PFSK-1 (cell line): Measurements from ENCODE around the gene ADCY1.

Experiments used
- SIN3A ChIP-seq: IDR thresholded peaks from 2 replicates; pipeline ENCODE4 v1.6.1; 2012; ENCODE audit warnings: mild to moderate bottlenecking, low read length, moderate library complexity, borderline replicate concordance; ENCODE audit not compliant: insufficient read depth
- TAF1 ChIP-seq: IDR thresholded peaks from 2 replicates; pipeline ENCODE4 v1.6.1; 2012; ENCODE audit warnings: low read length, control low read depth, borderline replicate concordance; ENCODE audit not compliant: insufficient read depth
- TF ChIP-seq, protein P1 (sequence below), 2 experiments: IDR thresholded peaks; 2 replicates each; pipeline versions ENCODE4 v1.6.1 to v1.8.0; 2011 to 2012; ENCODE audit warnings: low read depth in 2 of 2, low read length in 2 of 2, control low read depth in 1 of 2, inconsistent platforms in 1 of 2, mild to moderate bottlenecking in 1 of 2, moderate library complexity in 1 of 2; ENCODE audit not compliant: insufficient read depth in 1 of 2

DNA sequence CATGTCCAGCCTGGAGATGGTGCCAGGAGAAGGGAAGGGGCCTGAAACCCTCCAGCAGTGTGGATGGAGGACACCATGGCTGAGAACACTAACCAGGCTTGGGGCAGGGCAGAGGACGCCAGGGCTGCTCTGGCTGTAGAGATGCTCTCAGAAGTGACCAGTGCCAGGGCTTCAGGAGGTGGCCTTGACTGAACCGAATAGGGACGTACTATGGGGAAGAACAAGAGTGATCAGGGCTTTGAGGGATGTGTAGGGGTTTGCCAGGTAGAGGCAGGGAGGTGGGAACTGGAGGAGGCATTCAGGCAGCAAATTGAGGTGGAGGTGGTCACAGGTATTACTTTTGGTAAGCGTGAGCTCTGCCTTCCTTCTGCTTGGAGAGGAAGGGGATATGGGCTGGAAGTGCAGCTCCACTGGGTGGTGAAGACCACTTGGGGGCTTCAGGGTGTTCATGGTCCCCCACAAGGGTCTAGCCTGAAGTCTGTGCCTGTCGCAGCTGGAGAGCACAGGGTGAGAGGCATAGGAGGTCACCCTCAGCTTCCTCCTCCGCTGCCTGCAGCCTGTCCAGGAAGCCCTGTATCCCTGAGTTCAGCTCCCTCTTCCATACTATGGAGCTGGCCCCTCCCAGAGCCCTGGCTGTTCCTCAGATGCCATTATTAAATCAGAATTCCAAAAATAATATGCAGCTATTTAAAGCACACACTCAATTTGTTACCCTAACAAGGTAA, 27.8 kb downstream of the ADCY1 start:
- TF ChIP-seq, protein P1, sequence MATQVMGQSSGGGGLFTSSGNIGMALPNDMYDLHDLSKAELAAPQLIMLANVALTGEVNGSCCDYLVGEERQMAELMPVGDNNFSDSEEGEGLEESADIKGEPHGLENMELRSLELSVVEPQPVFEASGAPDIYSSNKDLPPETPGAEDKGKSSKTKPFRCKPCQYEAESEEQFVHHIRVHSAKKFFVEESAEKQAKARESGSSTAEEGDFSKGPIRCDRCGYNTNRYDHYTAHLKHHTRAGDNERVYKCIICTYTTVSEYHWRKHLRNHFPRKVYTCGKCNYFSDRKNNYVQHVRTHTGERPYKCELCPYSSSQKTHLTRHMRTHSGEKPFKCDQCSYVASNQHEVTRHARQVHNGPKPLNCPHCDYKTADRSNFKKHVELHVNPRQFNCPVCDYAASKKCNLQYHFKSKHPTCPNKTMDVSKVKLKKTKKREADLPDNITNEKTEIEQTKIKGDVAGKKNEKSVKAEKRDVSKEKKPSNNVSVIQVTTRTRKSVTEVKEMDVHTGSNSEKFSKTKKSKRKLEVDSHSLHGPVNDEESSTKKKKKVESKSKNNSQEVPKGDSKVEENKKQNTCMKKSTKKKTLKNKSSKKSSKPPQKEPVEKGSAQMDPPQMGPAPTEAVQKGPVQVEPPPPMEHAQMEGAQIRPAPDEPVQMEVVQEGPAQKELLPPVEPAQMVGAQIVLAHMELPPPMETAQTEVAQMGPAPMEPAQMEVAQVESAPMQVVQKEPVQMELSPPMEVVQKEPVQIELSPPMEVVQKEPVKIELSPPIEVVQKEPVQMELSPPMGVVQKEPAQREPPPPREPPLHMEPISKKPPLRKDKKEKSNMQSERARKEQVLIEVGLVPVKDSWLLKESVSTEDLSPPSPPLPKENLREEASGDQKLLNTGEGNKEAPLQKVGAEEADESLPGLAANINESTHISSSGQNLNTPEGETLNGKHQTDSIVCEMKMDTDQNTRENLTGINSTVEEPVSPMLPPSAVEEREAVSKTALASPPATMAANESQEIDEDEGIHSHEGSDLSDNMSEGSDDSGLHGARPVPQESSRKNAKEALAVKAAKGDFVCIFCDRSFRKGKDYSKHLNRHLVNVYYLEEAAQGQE (IDR thresholded peaks at IDR 0.05; ENCODE audit: insufficient read depth in 1 of 2, low read depth in 2 of 2, low read length in 2 of 2), result no peak
- TF ChIP-seq SIN3A (no peak), TAF1 (no peak)
